ENCODE data around the gene RTL5.
A peak's percentile ranks its signal among the peaks of the same experiment; 100 is the strongest.

RTL5 gene

DNA sequence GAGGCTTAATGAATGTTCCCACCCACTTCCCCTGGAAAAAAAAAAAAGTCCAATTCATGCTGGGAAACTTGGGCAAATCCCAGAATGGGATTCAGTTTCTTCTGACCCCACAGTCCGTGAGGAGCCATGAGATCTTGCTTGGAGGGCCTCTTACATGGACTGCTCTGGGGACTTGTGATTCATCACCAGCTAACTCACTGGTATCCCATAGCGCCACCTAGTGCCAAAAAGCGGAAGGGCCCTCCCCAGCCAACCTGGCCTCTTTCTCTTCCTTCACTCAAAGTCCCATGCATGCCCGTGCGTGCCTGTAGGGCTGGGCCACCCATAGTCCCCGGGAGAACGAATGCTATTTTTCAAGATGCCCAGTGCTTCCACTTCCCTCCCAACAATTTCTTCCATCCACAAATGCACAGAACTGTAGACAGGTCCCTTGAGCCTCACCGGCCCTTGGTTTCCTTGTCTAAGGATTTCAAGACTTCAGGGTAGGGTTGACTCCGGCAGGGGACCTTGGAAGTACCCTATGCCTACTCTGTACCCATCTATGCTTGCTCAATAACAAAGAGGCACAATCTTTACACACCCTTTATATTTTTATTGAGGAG is 5.1 kb downstream of the RTL5 start:
- Histone ChIP-seq H3K4me1 (ENCODE audit: insufficient read depth, poor library complexity, severe bottlenecking) (peaks cover 2% of the 10 kb centered on the region), H3K27ac (ENCODE audit: poor library complexity, severe bottlenecking) (no peak overlapping the region), H3K4me3 (ENCODE audit: severe bottlenecking) (no peak overlapping the region), H3K27me3 (ENCODE audit: insufficient read depth, poor library complexity, severe bottlenecking) (no peaks in the 10 kb centered on the region), H3K36me3 (ENCODE audit: low read depth) (no peaks in the 10 kb centered on the region), H3K9me3 (ENCODE audit: severe bottlenecking) (no peaks in the 10 kb centered on the region)
- no peak for DNase-seq (ENCODE audit: low spot score)
- TF ChIP-seq, protein P1, sequence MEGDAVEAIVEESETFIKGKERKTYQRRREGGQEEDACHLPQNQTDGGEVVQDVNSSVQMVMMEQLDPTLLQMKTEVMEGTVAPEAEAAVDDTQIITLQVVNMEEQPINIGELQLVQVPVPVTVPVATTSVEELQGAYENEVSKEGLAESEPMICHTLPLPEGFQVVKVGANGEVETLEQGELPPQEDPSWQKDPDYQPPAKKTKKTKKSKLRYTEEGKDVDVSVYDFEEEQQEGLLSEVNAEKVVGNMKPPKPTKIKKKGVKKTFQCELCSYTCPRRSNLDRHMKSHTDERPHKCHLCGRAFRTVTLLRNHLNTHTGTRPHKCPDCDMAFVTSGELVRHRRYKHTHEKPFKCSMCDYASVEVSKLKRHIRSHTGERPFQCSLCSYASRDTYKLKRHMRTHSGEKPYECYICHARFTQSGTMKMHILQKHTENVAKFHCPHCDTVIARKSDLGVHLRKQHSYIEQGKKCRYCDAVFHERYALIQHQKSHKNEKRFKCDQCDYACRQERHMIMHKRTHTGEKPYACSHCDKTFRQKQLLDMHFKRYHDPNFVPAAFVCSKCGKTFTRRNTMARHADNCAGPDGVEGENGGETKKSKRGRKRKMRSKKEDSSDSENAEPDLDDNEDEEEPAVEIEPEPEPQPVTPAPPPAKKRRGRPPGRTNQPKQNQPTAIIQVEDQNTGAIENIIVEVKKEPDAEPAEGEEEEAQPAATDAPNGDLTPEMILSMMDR (IDR thresholded peaks at IDR 0.05; ENCODE audit: poor library complexity, severe bottlenecking) = peak; percentile 74
- ATAC-seq (ENCODE audit: low read depth) = peak; percentile 89

DNA sequence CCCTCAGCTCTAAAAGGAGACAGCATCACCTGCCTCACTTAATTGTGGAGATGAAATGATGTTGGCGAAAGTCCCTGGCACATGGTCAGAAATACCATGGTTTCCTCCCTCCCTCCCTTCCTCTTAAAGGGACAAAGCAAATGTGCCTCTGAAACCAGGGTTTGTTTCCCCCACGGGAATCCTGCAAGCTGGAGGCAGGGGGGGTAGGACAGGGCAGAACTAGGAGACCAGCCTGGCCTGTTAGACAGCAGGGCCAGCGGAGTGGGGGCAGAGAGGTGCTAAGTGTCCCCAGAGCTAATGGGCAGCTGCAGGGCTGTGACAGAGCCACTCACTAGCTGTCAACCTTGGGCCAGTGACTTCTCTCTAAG is 5.7 kb downstream of the RTL5 start:
- Histone ChIP-seq H3K4me1 (ENCODE audit: insufficient read depth, poor library complexity, severe bottlenecking) (peaks cover 3% of the 10 kb centered on the region), H3K36me3 (ENCODE audit: low read depth) (no peaks in the 10 kb centered on the region), H3K27me3 (ENCODE audit: insufficient read depth, poor library complexity, severe bottlenecking) (no peaks in the 10 kb centered on the region), H3K4me3 (ENCODE audit: severe bottlenecking) (no peak overlapping the region), H3K27ac (ENCODE audit: poor library complexity, severe bottlenecking) (no peak overlapping the region), H3K9me3 (ENCODE audit: severe bottlenecking) (no peaks in the 10 kb centered on the region)
- ATAC-seq (ENCODE audit: low read depth) = no peak
- TF ChIP-seq, protein P1 (IDR thresholded peaks at IDR 0.05; ENCODE audit: poor library complexity, severe bottlenecking) = no peak
- DNase-seq (ENCODE audit: low spot score) = no peak

DNA sequence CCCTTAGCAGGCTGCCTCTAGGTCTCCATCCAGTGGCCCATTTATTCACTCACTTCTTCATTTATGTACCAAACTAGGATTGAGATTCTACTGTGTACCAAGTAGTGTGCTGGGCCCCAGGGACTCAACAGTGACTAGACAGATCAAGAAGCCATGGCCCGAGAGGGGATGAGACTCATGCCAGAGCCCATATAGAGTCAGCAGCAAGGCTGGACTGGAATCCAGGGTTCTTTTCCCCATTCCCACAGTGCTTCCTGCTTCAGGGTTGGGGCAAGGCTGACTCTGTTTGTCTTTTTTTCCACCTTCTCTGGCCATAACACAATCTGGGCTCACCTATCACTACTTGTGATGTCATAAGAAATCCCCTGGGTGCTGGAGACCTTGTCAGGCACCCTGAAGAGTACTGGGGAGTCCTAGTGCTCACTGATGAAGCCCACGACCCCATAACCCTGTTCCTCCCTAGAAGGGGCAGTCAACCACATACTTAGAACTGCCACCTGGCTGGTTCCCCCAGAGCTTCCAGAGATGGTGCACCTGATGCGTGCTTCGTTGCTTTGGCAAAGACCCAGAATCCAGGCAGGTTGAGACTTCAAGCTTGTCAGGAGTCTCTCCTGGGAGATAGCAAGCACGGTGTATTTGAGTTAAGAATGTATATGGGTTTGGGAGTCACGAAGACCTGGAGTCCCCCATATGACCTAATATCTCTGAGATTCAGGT is 6.2 kb downstream of the RTL5 start:
- ATAC-seq (ENCODE audit: low read depth) = no peak
- Histone ChIP-seq H3K36me3 (ENCODE audit: low read depth) (no peaks in the 10 kb centered on the region), H3K9me3 (ENCODE audit: severe bottlenecking) (no peaks in the 10 kb centered on the region), H3K4me3 (ENCODE audit: severe bottlenecking) (no peak overlapping the region), H3K27ac (ENCODE audit: poor library complexity, severe bottlenecking) (no peak overlapping the region), H3K27me3 (ENCODE audit: insufficient read depth, poor library complexity, severe bottlenecking) (no peaks in the 10 kb centered on the region), H3K4me1 (ENCODE audit: insufficient read depth, poor library complexity, severe bottlenecking) (peaks cover 3% of the 10 kb centered on the region)
- DNase-seq (ENCODE audit: low spot score) = no peak
- TF ChIP-seq, protein P1 (IDR thresholded peaks at IDR 0.05; ENCODE audit: poor library complexity, severe bottlenecking) = no peak

DNA sequence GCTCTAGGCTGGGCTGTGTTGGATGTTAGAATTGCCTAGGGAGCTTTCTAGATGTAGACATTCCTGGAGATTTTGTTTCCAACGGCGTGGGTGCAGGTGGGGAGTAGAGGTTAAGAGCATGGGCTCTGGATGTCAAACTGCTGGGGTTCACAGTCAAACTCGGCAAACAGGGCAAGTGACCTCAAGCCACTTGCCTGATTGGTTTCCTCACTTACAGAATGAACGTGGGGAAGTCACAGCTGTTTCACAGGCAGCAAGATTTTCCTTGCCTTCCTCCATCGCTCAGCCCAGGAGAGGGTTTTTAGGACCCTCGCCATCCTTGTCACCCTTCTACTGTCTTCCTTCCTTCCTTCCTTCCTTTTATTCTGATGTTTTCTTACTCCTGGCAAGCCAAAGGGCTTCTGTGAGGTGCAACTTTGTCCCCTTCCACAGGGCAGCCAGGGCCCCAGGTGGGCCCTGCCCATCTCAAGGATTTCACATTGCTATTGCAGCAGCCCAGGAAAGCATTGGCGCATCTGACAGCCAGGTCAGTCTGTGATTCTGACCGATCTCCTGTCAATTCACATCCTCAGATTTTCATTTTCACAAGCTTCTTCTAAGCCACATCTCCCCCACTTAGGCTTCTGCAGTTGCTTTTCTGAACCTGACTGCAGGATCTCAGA is 7.0 kb downstream of the RTL5 start:
- TF ChIP-seq, protein P1 (IDR thresholded peaks at IDR 0.05; ENCODE audit: poor library complexity, severe bottlenecking) = no peak
- Histone ChIP-seq H3K4me1 (ENCODE audit: insufficient read depth, poor library complexity, severe bottlenecking) (peaks cover 3% of the 10 kb centered on the region), H3K4me3 (ENCODE audit: severe bottlenecking) (no peak overlapping the region), H3K9me3 (ENCODE audit: severe bottlenecking) (no peaks in the 10 kb centered on the region), H3K36me3 (ENCODE audit: low read depth) (no peaks in the 10 kb centered on the region), H3K27ac (ENCODE audit: poor library complexity, severe bottlenecking) (no peak overlapping the region), H3K27me3 (ENCODE audit: insufficient read depth, poor library complexity, severe bottlenecking) (no peaks in the 10 kb centered on the region)
- DNase-seq (ENCODE audit: low spot score) (no peak), ATAC-seq (ENCODE audit: low read depth) (no peak)
